ENCODE data around the gene SLC18B1.
"Not testable (repeated sequence)": the region's sequence is repeated elsewhere in the genome, so short reads cannot be mapped to it uniquely, and the experiment has no call there.

Gene SLC18B1

GRCh38 chr6:132798869-132799538, 567 bp upstream of the SLC18B1 start:
- peak; percentile 46 for DNase-seq

GRCh38 chr6:132795461-132795860, 3.0 kb downstream of the SLC18B1 start:
- DNase-seq, result no peak

- no peak for DNase-seq
Measured at GRCh38 chr6:132792510-132792909, 5.9 kb downstream of the SLC18B1 start.

GRCh38 chr6:132790450-132790849, 8.0 kb downstream of the SLC18B1 start:
- DNase-seq, result peak; percentile 2

GRCh38 chr6:132789396-132789776, 9.1 kb downstream of the SLC18B1 start:
- DNase-seq, result no peak

GRCh38 chr6:132788658-132789395, 9.6 kb downstream of the SLC18B1 start:
- no peak for DNase-seq

GRCh38 chr6:132785936-132786335, 12.5 kb downstream of the SLC18B1 start:
- no peak for DNase-seq

GRCh38 chr6:132780770-132781371, 17.6 kb downstream of the SLC18B1 start:
- DNase-seq, result no peak

- DNase-seq, result not testable (repeated sequence)
Measured at GRCh38 chr6:132777881-132778280, 20.6 kb downstream of the SLC18B1 start.

GRCh38 chr6:132768051-132768517, 30.4 kb downstream of the SLC18B1 start:
- peak; percentile 83 for DNase-seq

- no peak for DNase-seq
Measured at GRCh38 chr6:132765560-132765959, 32.9 kb downstream of the SLC18B1 start.

GRCh38 chr6:132764370-132764769, 34.1 kb downstream of the SLC18B1 start:
- DNase-seq, result no peak

- DNase-seq, result peak; percentile 59
Measured at GRCh38 chr6:132763269-132763668, 35.2 kb downstream of the SLC18B1 start.

GRCh38 chr6:132760256-132760655, 38.2 kb downstream of the SLC18B1 start:
- no peak for DNase-seq

GRCh38 chr6:132758689-132759088, 39.7 kb downstream of the SLC18B1 start:
- DNase-seq, result no peak

GRCh38 chr6:132752255-132752654, 46.2 kb downstream of the SLC18B1 start:
- DNase-seq, result no peak

GRCh38 chr6:132751828-132752227, 46.6 kb downstream of the SLC18B1 start:
- no peak for DNase-seq

- no peak for DNase-seq
Measured at GRCh38 chr6:132751306-132751705, 47.1 kb downstream of the SLC18B1 start.

- DNase-seq, result no peak
Measured at GRCh38 chr6:132750455-132751248, 47.8 kb downstream of the SLC18B1 start.

- DNase-seq, result no peak
Measured at GRCh38 chr6:132749111-132749510, 49.3 kb downstream of the SLC18B1 start.

GRCh38 chr6:132748446-132748845, 50.0 kb downstream of the SLC18B1 start:
- DNase-seq, result no peak

- DNase-seq, result no peak
Measured at GRCh38 chr6:132746048-132746447, 52.4 kb downstream of the SLC18B1 start.

GRCh38 chr6:132742495-132742894, 55.9 kb downstream of the SLC18B1 start:
- no peak for DNase-seq

All from GDM1 (cell line).